Measurements from ENCODE around the gene ATG12. TPM values are rescaled to one million over a fixed set of nuclear protein-coding genes. Genes with fewer than 3 reads are reported as not detected.

The ATG12 gene
- total and polyA plus RNA-seq, 4 donors = 14.8 to 43.1 (median 24.1) TPM

GRCh38 chr5:115813719-115814118 is 27.6 kb downstream of the ATG12 start:
- WGBS = 31% methylated on average over 5 of the region's 5 CpGs
- Histone ChIP-seq H3K4me3 (ENCODE audit: low read depth in 1 of 3, low read length in 3 of 3) (peak overlapping the region; percentile 70 to 95 (median 78)), H3K9ac (ENCODE audit: low read depth in 1 of 2, low read length in 2 of 2) (peak overlapping the region; percentile 96 to 99), H3K9me3 (ENCODE audit: control insufficient read depth in 4 of 4, low read length in 3 of 4) (no peaks in the 10 kb centered on the region), H3K27me3 (ENCODE audit: control insufficient read depth in 4 of 4, insufficient read depth in 4 of 4, low read length in 3 of 4) (no peaks in the 10 kb centered on the region), H3K36me3 (ENCODE audit: control insufficient read depth in 4 of 4, insufficient read depth in 3 of 4, low read depth in 1 of 4, low read length in 3 of 4) (peaks cover 3 to 33% (median 13%) of the 10 kb centered on the region in 4 donors), H3K4me1 (ENCODE audit: control insufficient read depth in 4 of 4, insufficient read depth in 4 of 4, low read length in 3 of 4) (peaks cover 2 to 41% (median 18%) of the 10 kb centered on the region in 4 donors), H3K27ac (ENCODE audit: low read depth in 1 of 2, low read length in 2 of 2) (peak overlapping the region; percentile 95 to 98)
- no peak for DNase-seq (ENCODE audit: low spot score)
- TF ChIP-seq TAF1 (conservative IDR thresholded peaks at IDR 0.05) (no peak), RAD21 (IDR thresholded peaks at IDR 0.05) (no peak), ATF3 (IDR thresholded peaks at IDR 0.05) (no peak), ZBTB33 (IDR thresholded peaks at IDR 0.05) (no peak), SP1 (IDR thresholded peaks at IDR 0.05) (no peak), NR2F2 (IDR thresholded peaks at IDR 0.05) (no peak), MAX (IDR thresholded peaks at IDR 0.05) (no peak), FOXA1 (IDR thresholded peaks at IDR 0.05) (no peak), RXRA (IDR thresholded peaks at IDR 0.05) (no peak), HNF4A (conservative IDR thresholded peaks at IDR 0.05) (no peak), YY1 (IDR thresholded peaks at IDR 0.05) (no peak), GABPA (IDR thresholded peaks at IDR 0.05 in 1 of 2, conservative IDR thresholded peaks at IDR 0.05 in 1 of 2) (no peak), JUND (IDR thresholded peaks at IDR 0.05) (no peak), CTCF (IDR thresholded peaks at IDR 0.05; ENCODE audit: low read depth, low read length, missing input control) (no peak), REST (IDR thresholded peaks at IDR 0.05) (no peak), HNF4G (IDR thresholded peaks at IDR 0.05) (no peak), FOXA2 (IDR thresholded peaks at IDR 0.05) (no peak), EGR1 (IDR thresholded peaks at IDR 0.05; ENCODE audit: low read depth in 2 of 2) (no peak)

All from liver (tissue), 9 donors.